Activated CD8-positive, alpha-beta memory T cell treated with anti-CD3 and anti-CD28 coated beads for 36 hours (primary cell): Measurements from ENCODE around the gene NDUFB7. TPM values are rescaled to one million over a fixed set of nuclear protein-coding genes. Genes with fewer than 3 reads are reported as not detected.
"Not testable (repeated sequence)": the region's sequence is repeated elsewhere in the genome, so short reads cannot be mapped to it uniquely, and the experiment has no call there.

ENCODE experiments used
- CTCF ChIA-PET: fragments of 350-600 bp; sonication (Branson Sonifier 250); formaldehyde crosslinking; loops from one replicate; lab custom pipeline; 2021; ENCODE audit warnings: antibody characterized with exemption; lab: Charles Lee
- POLR2A ChIA-PET: fragments of 350-600 bp; sonication (Branson Sonifier 250); formaldehyde crosslinking; loops from one replicate; lab custom pipeline; 2021; ENCODE audit warnings: antibody characterized with exemption; lab: Charles Lee
- total RNA-seq, 2 experiments: library from RNA; stranded (reverse); gene quantifications; one replicate each; pipeline ENCODE4 v1.2.3, GENCODE V29; 2021

NDUFB7 gene
- total RNA-seq, 2 experiments from 2014 or later: 128 to 129 TPM

DNA sequence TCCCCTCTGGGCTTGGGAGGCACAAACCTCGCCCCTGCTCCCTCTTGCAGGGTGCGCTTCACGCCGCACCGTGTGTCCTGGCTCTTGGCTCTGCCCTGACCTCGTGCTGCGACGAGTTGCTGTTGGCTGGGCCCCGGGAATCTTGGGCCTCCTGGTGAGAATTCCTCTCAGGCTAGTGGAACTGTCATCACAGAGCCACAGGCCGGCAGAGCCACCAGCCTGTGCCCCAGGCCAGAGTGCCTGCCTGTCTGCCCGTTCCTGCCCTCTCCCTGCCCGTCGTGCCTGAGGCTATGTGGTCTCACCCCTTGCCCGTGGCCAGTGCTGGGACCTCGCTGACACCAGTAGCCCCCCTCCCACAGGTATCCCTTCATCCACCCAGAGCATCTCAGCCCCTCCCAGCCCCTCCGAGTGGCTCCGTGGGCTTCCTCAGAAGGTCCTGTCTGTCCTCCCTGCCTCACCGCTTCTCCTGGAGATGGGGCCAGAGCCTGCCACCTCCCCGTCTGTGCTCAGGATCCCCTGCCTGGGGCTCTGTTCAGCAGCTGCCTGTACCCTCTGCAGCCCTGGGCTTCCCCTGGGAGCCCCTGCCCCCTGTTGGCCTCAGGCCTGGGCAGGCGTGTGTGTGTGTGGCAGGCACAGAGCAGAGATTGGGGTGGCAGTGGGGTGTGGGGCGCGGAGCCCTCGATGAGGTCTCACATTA is 13.3 kb downstream of the NDUFB7 start:
- POLR2A ChIA-PET: no interaction called here

GRCh38 chr19:14556662-14557188 is 15.1 kb downstream of the NDUFB7 start:
- ChIA-PET CTCF (interaction anchor here (0.6 to 2.7 kb wide), 17 partner anchors 9 to 970 kb away, joined by 3 to 13 read pairs (median 4); no protein-coding TSS in a partner anchor), POLR2A (interaction anchor here (0.6 kb wide), 1 partner anchor 22 kb away, joined by 7 read pairs; no protein-coding TSS in a partner anchor)

More for the DNA sequence above, 13.3 kb downstream of the NDUFB7 start:
- CTCF ChIA-PET: no interaction called here

DNA sequence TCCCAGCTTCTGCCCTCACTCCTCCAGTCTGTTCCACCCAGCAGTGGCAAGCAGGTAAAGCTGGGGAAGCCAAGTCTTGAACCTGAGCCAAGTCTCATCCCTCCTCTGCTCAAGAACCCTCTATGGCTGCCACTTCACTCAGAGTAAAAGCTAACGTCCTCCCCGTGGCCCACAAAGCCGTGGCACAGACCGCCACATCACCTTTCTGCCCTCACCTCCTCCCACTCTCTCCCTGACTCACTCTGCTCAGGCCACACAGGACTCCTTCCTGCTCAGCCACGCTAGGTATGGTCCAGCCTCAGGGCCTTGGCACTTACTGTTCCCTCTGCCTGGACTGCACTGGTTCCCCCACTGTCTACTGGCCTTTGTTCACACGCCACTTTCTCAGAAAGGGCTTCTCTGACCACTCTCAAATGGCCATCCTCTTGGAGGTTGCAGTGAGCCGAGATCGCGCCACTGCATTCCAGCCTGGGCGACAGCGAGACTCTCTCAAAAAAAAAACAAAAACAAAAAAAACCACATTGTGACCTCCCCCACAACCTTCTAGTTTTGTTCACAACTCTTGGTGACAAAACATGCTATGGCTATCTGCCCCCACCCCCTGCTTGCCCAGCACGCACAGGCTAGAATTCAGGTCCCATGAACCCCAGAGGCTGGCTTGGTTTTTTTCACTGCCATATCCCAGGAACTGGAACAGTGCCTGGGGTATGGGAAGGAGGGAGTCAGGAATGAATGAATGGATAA is 15.8 kb downstream of the NDUFB7 start:
- ChIA-PET CTCF (interaction anchor here (0.6 to 2.7 kb wide), 18 partner anchors 8 to 903 kb away, joined by 3 to 13 read pairs (median 4); no protein-coding TSS in a partner anchor), POLR2A (interaction anchor here (0.6 kb wide), 1 partner anchor 22 kb away, joined by 7 read pairs; no protein-coding TSS in a partner anchor)

DNA sequence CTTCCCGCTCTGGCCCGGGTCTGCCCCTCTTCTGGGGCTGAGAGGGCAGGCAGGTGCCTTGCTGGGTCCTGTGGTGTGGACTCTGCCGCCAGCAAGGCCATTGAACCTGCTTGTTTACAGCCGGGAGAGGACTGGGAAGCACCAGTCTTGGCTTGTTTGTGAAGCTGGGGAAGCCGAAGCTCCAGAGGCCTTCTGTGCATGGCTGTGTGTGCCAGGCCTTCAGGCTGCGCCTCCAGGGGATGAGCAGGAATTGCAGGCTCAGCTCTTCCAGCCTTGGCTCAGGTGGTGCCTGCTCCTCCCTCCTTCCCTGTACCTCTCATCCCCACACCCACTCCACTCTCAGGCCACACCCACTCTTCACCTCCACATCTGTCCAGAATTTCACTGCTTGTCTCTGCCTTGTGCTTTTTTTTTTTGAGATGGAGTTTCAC is 17.5 kb downstream of the NDUFB7 start:
- POLR2A ChIA-PET: interaction anchor here (0.6 to 0.7 kb wide), 2 partner anchors 22 to 129 kb away, joined by 3 to 6 read pairs; no protein-coding TSS in a partner anchor
- CTCF ChIA-PET: interaction anchor here (0.6 to 0.7 kb wide), 2 partner anchors 23 to 301 kb away, joined by 3 read pairs; no protein-coding TSS in a partner anchor

GRCh38 chr19:14553939-14554243 is 18.0 kb downstream of the NDUFB7 start:
- POLR2A ChIA-PET: interaction anchor here (0.6 kb wide), 1 partner anchor 22 kb away, joined by 3 read pairs; no protein-coding TSS in a partner anchor
- CTCF ChIA-PET: interaction anchor here (0.6 kb wide), 2 partner anchors 42 to 301 kb away, joined by 3 to 4 read pairs; no protein-coding TSS in a partner anchor

DNA sequence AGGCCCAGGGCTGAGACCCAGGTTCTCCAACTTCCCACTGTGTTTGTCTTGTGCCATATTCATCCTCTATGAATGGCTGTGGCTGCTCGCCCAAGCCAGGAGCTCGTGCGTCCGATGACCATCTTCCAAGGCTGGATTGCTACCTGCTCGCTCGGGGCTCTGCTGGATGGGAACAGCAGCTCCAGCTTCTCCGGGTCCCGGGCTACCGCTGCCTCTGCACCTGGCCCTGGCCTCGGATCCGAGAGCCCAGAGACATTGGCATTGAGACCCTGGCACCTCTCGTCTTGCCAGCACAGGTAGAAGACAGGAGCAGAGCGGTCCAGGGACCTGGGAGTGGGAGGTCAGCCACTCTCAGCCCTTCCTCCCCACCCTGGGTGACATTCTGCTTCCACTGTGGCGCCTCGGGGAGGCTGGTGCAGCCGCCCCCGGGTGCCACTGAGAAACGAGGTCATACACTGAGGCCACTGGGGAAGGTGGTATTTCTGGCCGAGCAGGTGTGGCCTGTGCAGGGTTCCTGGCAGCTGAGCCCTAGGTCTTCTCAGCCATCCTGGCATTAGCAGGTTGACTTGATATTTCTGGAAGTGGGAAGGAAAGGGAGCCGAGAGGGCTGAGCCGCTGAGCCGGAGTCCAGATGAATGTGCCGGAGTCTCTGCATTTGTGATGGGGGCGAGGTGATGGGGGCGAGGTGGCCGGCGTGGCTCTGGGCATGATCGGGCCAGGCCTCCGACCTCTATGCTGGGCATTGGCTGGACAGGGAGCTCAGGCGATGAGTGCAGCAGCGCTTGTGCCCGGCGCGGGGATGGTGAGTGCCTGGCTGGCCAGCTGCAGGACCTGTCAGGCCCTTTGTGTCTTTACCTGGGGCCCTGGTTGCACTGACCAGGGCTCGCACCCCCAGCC is 18.6 kb downstream of the NDUFB7 start:
- CTCF ChIA-PET: interaction anchor here (0.6 kb wide), 2 partner anchors 41 to 302 kb away, joined by 3 to 4 read pairs; no protein-coding TSS in a partner anchor
- POLR2A ChIA-PET: no interaction called here

GRCh38 chr19:14552006-14552360 is 19.9 kb downstream of the NDUFB7 start:
- POLR2A ChIA-PET, CTCF ChIA-PET: not testable (repeated sequence)

DNA sequence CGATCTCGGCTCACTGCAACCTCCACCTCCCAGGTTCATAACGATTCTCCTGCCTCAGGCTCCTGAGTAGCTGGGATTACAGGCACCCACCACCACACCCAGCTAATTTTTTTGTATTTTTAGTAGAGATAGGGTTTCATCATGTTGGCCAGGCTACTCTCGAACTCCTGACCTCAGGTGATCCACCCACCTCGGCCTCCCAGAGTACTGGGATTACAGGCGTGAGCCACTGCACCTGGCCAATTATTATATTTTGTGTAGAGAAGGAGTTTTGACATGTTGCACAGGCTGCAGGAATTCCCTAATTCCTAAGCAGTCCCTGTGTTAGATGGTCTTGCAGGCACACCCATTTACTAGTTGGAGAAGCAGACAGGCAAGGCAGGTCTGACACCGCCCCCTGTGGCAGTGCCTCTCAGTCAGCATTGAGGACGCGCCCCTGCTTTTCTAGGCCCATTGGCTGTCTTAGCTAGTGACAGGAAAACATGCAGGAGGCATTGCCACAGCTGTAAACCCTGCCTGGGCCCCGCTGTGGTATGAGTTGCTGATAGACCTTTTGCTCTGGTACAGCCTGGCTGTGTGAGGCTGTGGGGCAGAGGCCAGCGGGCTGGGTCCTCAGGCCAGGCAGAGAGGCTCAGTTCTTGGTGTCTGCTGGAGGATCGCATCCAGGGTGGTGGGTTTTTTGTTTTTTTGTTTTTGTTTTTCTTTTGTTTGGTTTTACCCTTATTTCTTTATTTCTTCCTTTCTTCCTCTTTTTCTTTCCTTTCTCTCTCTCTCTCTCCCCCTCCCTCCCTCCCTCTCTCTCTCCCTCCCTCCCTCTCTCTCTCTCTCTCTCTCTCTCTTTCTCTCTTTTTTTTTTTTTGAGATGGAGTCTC is 20.5 kb downstream of the NDUFB7 start:
- CTCF ChIA-PET: interaction anchor here (1.0 to 1.7 kb wide), 2 partner anchors 12 to 15 kb away, joined by 3 to 6 read pairs; no protein-coding TSS in a partner anchor
- POLR2A ChIA-PET: not testable (repeated sequence)

DNA sequence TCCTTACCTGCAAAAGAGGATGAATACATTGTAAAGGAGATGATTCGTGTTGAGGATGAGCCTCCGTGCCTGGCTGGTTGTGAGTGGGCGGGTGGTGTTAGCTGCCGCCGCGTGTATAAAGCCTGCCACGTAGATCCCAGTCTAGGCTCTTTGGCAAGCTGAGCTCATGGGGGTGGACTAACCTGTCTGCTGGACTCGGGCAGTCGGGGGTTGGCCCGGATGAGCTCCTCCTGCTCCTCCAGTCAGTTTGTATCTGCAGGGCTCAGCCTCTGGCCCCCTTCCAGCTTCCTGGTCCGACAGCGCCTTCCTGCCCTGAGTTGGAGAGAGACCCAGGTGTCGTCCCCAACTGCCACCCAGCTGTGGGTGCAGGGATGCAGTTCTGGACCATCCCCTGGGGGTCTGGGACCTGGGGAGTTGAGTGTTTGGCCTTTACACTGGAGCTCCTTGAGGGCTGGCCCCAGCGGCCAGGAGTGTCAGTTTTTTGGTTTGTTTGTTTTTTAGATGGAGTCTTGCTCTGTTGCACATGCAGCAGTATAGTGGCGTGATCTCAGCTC is 21.6 kb downstream of the NDUFB7 start:
- ChIA-PET POLR2A (no interaction called here), CTCF (interaction anchor here (0.9 to 1.7 kb wide), 4 partner anchors 11 to 136 kb away, joined by 3 to 6 read pairs (median 4); no protein-coding TSS in a partner anchor)

DNA sequence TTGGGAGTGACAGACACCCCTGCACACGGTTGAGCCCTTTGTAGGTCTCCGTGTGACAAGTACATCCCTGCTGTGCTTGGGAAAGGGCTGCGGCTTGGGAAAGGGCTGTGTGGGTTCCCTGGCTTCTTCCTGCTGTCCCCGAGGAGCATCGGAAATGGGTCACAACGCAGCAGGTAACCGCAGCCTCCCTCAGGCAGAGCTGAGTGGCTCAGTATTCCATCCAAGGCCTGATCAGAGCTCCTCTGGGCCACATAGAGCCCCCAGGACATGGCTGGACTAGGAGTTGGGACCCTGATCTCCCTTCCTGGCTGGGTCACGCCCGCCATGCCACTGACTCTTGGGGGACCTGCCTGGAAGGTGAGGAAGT is 26.2 kb downstream of the NDUFB7 start:
- POLR2A ChIA-PET: no interaction called here
- CTCF ChIA-PET: no interaction called here

- POLR2A ChIA-PET: no interaction called here
- CTCF ChIA-PET: interaction anchor here (1.1 to 2.4 kb wide), 2 partner anchors 12 to 62 kb away, joined by 5 to 7 read pairs; no protein-coding TSS in a partner anchor
These were observed 26.7 kb downstream of the NDUFB7 start for GRCh38 chr19:14544977-14545715.

DNA sequence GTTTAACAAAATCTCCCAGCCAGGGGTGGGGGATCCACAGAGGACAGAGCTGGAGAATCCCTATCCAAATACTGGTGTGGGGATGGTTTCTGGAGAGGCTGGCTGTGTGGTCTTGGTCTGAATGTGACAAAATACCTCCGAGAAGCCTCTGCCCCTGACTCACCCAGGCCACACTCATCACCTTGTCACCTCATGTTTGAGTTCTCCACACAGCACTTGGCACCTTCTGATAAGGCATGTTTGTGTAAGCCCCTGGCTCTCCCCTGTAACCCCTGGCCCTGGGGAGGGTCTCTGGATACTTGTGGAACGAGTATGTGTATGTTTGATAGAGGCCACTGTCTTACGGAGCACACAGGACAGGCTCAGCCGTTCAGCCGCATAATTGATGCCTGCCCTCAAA is 27.8 kb downstream of the NDUFB7 start:
- CTCF ChIA-PET: interaction anchor here (2.4 kb wide), 1 partner anchor 13 kb away, joined by 7 read pairs; no protein-coding TSS in a partner anchor

GRCh38 chr19:14542711-14543328 is 29.0 kb downstream of the NDUFB7 start:
- ChIA-PET CTCF (interaction anchor here (0.7 to 2.4 kb wide), 2 partner anchors 14 to 131 kb away, joined by 4 to 7 read pairs; no protein-coding TSS in a partner anchor), POLR2A (interaction anchor here (0.6 kb wide), 1 partner anchor 24 kb away, joined by 4 read pairs; no protein-coding TSS in a partner anchor)

More for the DNA sequence above, 27.8 kb downstream of the NDUFB7 start:
- POLR2A ChIA-PET: no interaction called here

- CTCF ChIA-PET: interaction anchor here (0.7 kb wide), 2 partner anchors 131 to 159 kb away, joined by 3 to 4 read pairs; no protein-coding TSS in a partner anchor
- POLR2A ChIA-PET: interaction anchor here (0.6 kb wide), 1 partner anchor 23 kb away, joined by 4 read pairs; no protein-coding TSS in a partner anchor
These were observed 29.9 kb downstream of the NDUFB7 start for GRCh38 chr19:14541979-14542378.

- CTCF ChIA-PET: no interaction called here
- POLR2A ChIA-PET: no interaction called here
These were observed 30.9 kb downstream of the NDUFB7 start for GRCh38 chr19:14540741-14541525.
